Erythroblast (primary cell): ENCODE measurements around the gene SNAI1.

Experiments
- GATA1 ChIP-seq: IDR thresholded peaks from 2 replicates; pipeline ENCODE4 v1.6.1; 2011; ENCODE audit warnings: low read depth, mild to moderate bottlenecking, control low read depth, low read length, moderate library complexity
- POLR2A ChIP-seq: IDR thresholded peaks from 2 replicates; pipeline ENCODE4 v1.6.1; 2011; ENCODE audit warnings: mild to moderate bottlenecking, low read length

GRCh38 chr20:49948809-49949507 lies 33.8 kb upstream of the SNAI1 start:
- TF ChIP-seq POLR2A (no peak), GATA1 (no peak)
